Subcutaneous abdominal adipose tissue (tissue), 5 donors: ENCODE measurements around the gene DTL.

Experiments
- H3K27ac ChIP-seq: one replicate; pipeline ENCODE4 v1.7.0; 2013; ENCODE audit warnings: low read depth, mild to moderate bottlenecking, inconsistent platforms, low read length, moderate library complexity
- H3K27me3 ChIP-seq, 5 donors: one replicate each; pipeline ENCODE4 v1.7.0; 2013; ENCODE audit warnings: low read length in 5 of 5, inconsistent platforms in 1 of 5; ENCODE audit not compliant: control insufficient read depth in 5 of 5, insufficient read depth in 4 of 5
- H3K36me3 ChIP-seq, 5 donors: one replicate each; pipeline ENCODE4 v1.7.0; 2013; ENCODE audit warnings: low read length in 5 of 5; ENCODE audit not compliant: control insufficient read depth in 5 of 5, insufficient read depth in 5 of 5
- H3K4me1 ChIP-seq, 5 donors: one replicate each; pipeline ENCODE4 v1.7.0; 2013; ENCODE audit warnings: low read length in 5 of 5, mild to moderate bottlenecking in 3 of 5, moderate library complexity in 1 of 5; ENCODE audit not compliant: control insufficient read depth in 5 of 5, insufficient read depth in 5 of 5
- H3K4me3 ChIP-seq, 5 donors: one replicate each; pipeline ENCODE4 v1.7.0; 2013; ENCODE audit warnings: low read length in 5 of 5, low read depth in 1 of 5
- H3K9ac ChIP-seq, 5 donors: one replicate each; pipeline ENCODE4 v1.7.0; 2013; ENCODE audit warnings: low read length in 5 of 5, mild to moderate bottlenecking in 4 of 5, moderate library complexity in 3 of 5
- H3K9me3 ChIP-seq, 5 donors: one replicate each; pipeline ENCODE4 v1.7.0; 2013; ENCODE audit warnings: low read length in 5 of 5; ENCODE audit not compliant: control insufficient read depth in 5 of 5
- donor health status: healthy.
- donor health status: healthy.
- donor health status: healthy.
- donor health status: healthy.
- donor health status: healthy.

Gene DTL

GRCh38 chr1:212119397-212119837, 83.9 kb downstream of the DTL start:
- no peaks in the 10 kb centered on the region for H3K36me3 ChIP-seq
- H3K27ac ChIP-seq, result no peak overlapping the region
- H3K4me3 ChIP-seq, result no peak overlapping the region

GRCh38 chr1:212119863-212120262, 84.3 kb downstream of the DTL start:
- H3K27ac ChIP-seq, result no peak overlapping the region
- no peaks in the 10 kb centered on the region for H3K9me3 ChIP-seq
- no peaks in the 10 kb centered on the region for H3K36me3 ChIP-seq
- no peak overlapping the region for H3K9ac ChIP-seq
- H3K4me1 ChIP-seq, result no peaks in the 10 kb centered on the region
- H3K27me3 ChIP-seq, result no peaks in the 10 kb centered on the region
- no peak overlapping the region for H3K4me3 ChIP-seq

More at GRCh38 chr1:212119397-212119837, 83.9 kb downstream of the DTL start:
- no peaks in the 10 kb centered on the region for H3K9me3 ChIP-seq
- H3K9ac ChIP-seq, result no peak overlapping the region
- no peaks in the 10 kb centered on the region for H3K4me1 ChIP-seq
- no peaks in the 10 kb centered on the region for H3K27me3 ChIP-seq

- Histone ChIP-seq H3K4me3 (no peak overlapping the region), H3K36me3 (no peaks in the 10 kb centered on the region), H3K27me3 (no peaks in the 10 kb centered on the region), H3K9me3 (no peaks in the 10 kb centered on the region), H3K9ac (no peak overlapping the region), H3K27ac (no peak overlapping the region), H3K4me1 (peaks cover 0 to 6% (median 0%) of the 10 kb centered on the region in 5 donors)
Measured at GRCh38 chr1:212121779-212122178, 86.2 kb downstream of the DTL start.

GRCh38 chr1:212124690-212125582, 89.4 kb downstream of the DTL start:
- H3K9me3 ChIP-seq, result no peaks in the 10 kb centered on the region
- H3K9ac ChIP-seq, result no peak overlapping the region
- H3K27me3 ChIP-seq, result no peaks in the 10 kb centered on the region
- H3K4me1 ChIP-seq, result peaks cover 0 to 6% (median 0%) of the 10 kb centered on the region in 5 donors
- H3K36me3 ChIP-seq, result no peaks in the 10 kb centered on the region
- no peak overlapping the region for H3K4me3 ChIP-seq
- H3K27ac ChIP-seq, result no peak overlapping the region

GRCh38 chr1:212125654-212126053, 90.1 kb downstream of the DTL start:
- no peak overlapping the region for H3K27ac ChIP-seq

GRCh38 chr1:212127221-212127620, 91.7 kb downstream of the DTL start:
- H3K9me3 ChIP-seq, result no peaks in the 10 kb centered on the region
- H3K4me1 ChIP-seq, result peaks cover 0 to 6% (median 0%) of the 10 kb centered on the region in 5 donors
- H3K9ac ChIP-seq, result no peak overlapping the region
- no peaks in the 10 kb centered on the region for H3K36me3 ChIP-seq
- no peak overlapping the region for H3K4me3 ChIP-seq
- H3K27ac ChIP-seq, result no peak overlapping the region
- H3K27me3 ChIP-seq, result no peaks in the 10 kb centered on the region

More at GRCh38 chr1:212125654-212126053, 90.1 kb downstream of the DTL start:
- no peaks in the 10 kb centered on the region for H3K36me3 ChIP-seq
- H3K9ac ChIP-seq, result no peak overlapping the region
- H3K4me3 ChIP-seq, result no peak overlapping the region
- H3K9me3 ChIP-seq, result no peaks in the 10 kb centered on the region
- peaks cover 0 to 6% (median 0%) of the 10 kb centered on the region in 5 donors for H3K4me1 ChIP-seq
- H3K27me3 ChIP-seq, result no peaks in the 10 kb centered on the region

- Histone ChIP-seq H3K4me3 (no peak overlapping the region), H3K27ac (no peak overlapping the region), H3K9ac (no peak overlapping the region), H3K27me3 (no peaks in the 10 kb centered on the region), H3K36me3 (no peaks in the 10 kb centered on the region), H3K4me1 (peaks cover 0 to 6% (median 0%) of the 10 kb centered on the region in 5 donors), H3K9me3 (no peaks in the 10 kb centered on the region)
Measured at GRCh38 chr1:212129781-212130180, 94.2 kb downstream of the DTL start.

- H3K9me3 ChIP-seq, result peaks cover 0 to 8% (median 0%) of the 10 kb centered on the region in 5 donors
- no peaks in the 10 kb centered on the region for H3K27me3 ChIP-seq
Measured at GRCh38 chr1:212132025-212132424, 96.5 kb downstream of the DTL start.

GRCh38 chr1:212133319-212133718, 97.8 kb downstream of the DTL start:
- H3K4me1 ChIP-seq, result no peaks in the 10 kb centered on the region
- H3K36me3 ChIP-seq, result no peaks in the 10 kb centered on the region
- H3K9ac ChIP-seq, result no peak overlapping the region
- H3K9me3 ChIP-seq, result peaks cover 0 to 8% (median 0%) of the 10 kb centered on the region in 5 donors
- H3K4me3 ChIP-seq, result no peak overlapping the region
- no peaks in the 10 kb centered on the region for H3K27me3 ChIP-seq
- no peak overlapping the region for H3K27ac ChIP-seq

More at GRCh38 chr1:212132025-212132424, 96.5 kb downstream of the DTL start:
- Histone ChIP-seq H3K9ac (no peak overlapping the region), H3K4me3 (no peak overlapping the region), H3K4me1 (no peaks in the 10 kb centered on the region), H3K27ac (no peak overlapping the region), H3K36me3 (no peaks in the 10 kb centered on the region)

- no peak overlapping the region for H3K27ac ChIP-seq
- no peak overlapping the region for H3K9ac ChIP-seq
- no peaks in the 10 kb centered on the region for H3K36me3 ChIP-seq
- H3K4me3 ChIP-seq, result no peak overlapping the region
- H3K4me1 ChIP-seq, result peaks cover 0 to 10% (median 5%) of the 10 kb centered on the region in 5 donors
- no peaks in the 10 kb centered on the region for H3K27me3 ChIP-seq
- H3K9me3 ChIP-seq, result peaks cover 0 to 8% (median 0%) of the 10 kb centered on the region in 5 donors
Measured at GRCh38 chr1:212135166-212135565, 99.6 kb downstream of the DTL start.
